Measurements from ENCODE around the gene FBXO11. TPM values are rescaled to one million over a fixed set of nuclear protein-coding genes. Genes with fewer than 3 reads are reported as not detected.

Gene FBXO11
- polyA plus RNA-seq, 1 donor (not counting 4 experiments of a cell fraction or from before 2014, with no cell fraction given) = 45.5 TPM

DNA sequence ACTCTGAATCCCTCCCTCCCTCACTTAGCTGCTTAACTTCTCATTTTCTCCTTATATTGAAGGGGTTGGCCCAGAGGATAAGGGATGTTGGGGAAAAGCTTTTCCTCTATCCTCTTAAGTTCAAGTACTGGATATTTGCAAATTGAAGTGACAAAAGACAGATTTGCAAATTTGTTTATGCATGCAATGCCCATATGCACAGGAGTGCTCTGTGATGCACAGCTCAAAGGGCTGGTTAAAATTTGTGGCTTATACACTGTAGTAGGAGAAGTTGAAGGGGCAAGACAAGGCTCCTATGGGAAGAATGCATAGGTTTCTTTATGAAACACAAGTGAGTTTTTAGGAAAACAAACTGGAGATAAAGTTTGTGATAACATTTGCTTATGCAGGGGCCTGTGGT is 131.7 kb downstream of the FBXO11 start:
- Histone ChIP-seq H4K20me1 (ENCODE audit: control insufficient read depth, extremely low read depth, insufficient read depth, low read length) (no peaks in the 10 kb centered on the region), H3K9me1 (ENCODE audit: control insufficient read depth, extremely low read depth, insufficient read depth, low read length) (no peaks in the 10 kb centered on the region), H3K4me3 (ENCODE audit: control insufficient read depth in 2 of 3, extremely low read depth in 1 of 3, insufficient read depth in 2 of 3, low read depth in 1 of 3, low read length in 3 of 3) (no peak overlapping the region), H3K4me2 (ENCODE audit: control insufficient read depth, extremely low read depth, insufficient read depth, low read depth, low read length) (no peak overlapping the region), H3K27ac (ENCODE audit: control insufficient read depth, insufficient read depth, low read length) (no peak overlapping the region), H3K9me3 (ENCODE audit: control insufficient read depth, low read depth, low read length) (peaks cover 3% of the 10 kb centered on the region), H3K9ac (ENCODE audit: control insufficient read depth, extremely low read depth, insufficient read depth, low read length) (no peak overlapping the region), H3K4me1 (ENCODE audit: control insufficient read depth, extremely low read depth, insufficient read depth, low read length) (peaks cover 4% of the 10 kb centered on the region), H3K79me2 (ENCODE audit: control insufficient read depth, insufficient read depth, low read length) (no peaks in the 10 kb centered on the region), H2AFZ (ENCODE audit: control insufficient read depth, low read length) (no peak overlapping the region), H3K36me3 (ENCODE audit: control insufficient read depth in 2 of 2, extremely low read depth in 1 of 2, insufficient read depth in 2 of 2, low read length in 2 of 2) (no peaks in the 10 kb centered on the region), H3K27me3 (ENCODE audit: control insufficient read depth, extremely low read depth, insufficient read depth, low read length) (no peaks in the 10 kb centered on the region)
- FAIRE-seq (no peak), DNase-seq (ENCODE audit: low read depth, low spot score) (no peak)
- TF ChIP-seq EZH2 (IDR thresholded peaks at IDR 0.05; ENCODE audit: low read length) = no peak
- TF ChIP-seq, protein P1, sequence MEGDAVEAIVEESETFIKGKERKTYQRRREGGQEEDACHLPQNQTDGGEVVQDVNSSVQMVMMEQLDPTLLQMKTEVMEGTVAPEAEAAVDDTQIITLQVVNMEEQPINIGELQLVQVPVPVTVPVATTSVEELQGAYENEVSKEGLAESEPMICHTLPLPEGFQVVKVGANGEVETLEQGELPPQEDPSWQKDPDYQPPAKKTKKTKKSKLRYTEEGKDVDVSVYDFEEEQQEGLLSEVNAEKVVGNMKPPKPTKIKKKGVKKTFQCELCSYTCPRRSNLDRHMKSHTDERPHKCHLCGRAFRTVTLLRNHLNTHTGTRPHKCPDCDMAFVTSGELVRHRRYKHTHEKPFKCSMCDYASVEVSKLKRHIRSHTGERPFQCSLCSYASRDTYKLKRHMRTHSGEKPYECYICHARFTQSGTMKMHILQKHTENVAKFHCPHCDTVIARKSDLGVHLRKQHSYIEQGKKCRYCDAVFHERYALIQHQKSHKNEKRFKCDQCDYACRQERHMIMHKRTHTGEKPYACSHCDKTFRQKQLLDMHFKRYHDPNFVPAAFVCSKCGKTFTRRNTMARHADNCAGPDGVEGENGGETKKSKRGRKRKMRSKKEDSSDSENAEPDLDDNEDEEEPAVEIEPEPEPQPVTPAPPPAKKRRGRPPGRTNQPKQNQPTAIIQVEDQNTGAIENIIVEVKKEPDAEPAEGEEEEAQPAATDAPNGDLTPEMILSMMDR (optimal IDR thresholded peaks at IDR 0.05 in 1 of 3, IDR thresholded peaks at IDR 0.05 in 1 of 3, conservative IDR thresholded peaks at IDR 0.05 in 1 of 3; ENCODE audit: extremely low read depth in 1 of 3, insufficient read depth in 2 of 3, low read length in 3 of 3) = no peak
- dilution Hi-C loops (cut with MboI; ENCODE audit: extremely low pct_ligation_motif_present, low sequenced_read_pairs) = no loop called here

DNA sequence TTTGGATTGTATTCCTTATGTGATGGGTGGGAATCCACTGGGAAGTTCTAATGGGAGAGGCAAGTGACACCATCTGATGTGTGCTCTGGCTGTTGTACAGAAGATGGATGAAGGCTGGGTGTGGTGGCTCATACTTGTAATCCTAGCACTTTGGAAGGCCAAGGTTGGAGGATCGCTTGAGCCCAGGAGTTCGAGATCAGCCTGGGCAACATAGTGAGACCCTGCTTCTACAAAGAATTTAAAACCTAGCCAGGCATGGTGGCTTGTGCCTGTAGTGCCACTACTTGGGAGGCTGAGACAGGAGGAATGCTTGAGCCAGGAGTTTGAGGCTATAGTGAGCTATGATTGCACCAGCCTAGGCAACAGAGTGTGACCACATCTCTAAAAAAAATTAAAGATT is 134.0 kb downstream of the FBXO11 start:
- Histone ChIP-seq H2AFZ (ENCODE audit: control insufficient read depth, low read length) (no peak overlapping the region), H3K27me3 (ENCODE audit: control insufficient read depth, extremely low read depth, insufficient read depth, low read length) (no peaks in the 10 kb centered on the region), H3K9me1 (ENCODE audit: control insufficient read depth, extremely low read depth, insufficient read depth, low read length) (no peaks in the 10 kb centered on the region), H4K20me1 (ENCODE audit: control insufficient read depth, extremely low read depth, insufficient read depth, low read length) (no peaks in the 10 kb centered on the region), H3K79me2 (ENCODE audit: control insufficient read depth, insufficient read depth, low read length) (no peaks in the 10 kb centered on the region), H3K9ac (ENCODE audit: control insufficient read depth, extremely low read depth, insufficient read depth, low read length) (no peak overlapping the region), H3K9me3 (ENCODE audit: control insufficient read depth, low read depth, low read length) (peaks cover 3% of the 10 kb centered on the region), H3K4me3 (ENCODE audit: control insufficient read depth in 2 of 3, extremely low read depth in 1 of 3, insufficient read depth in 2 of 3, low read depth in 1 of 3, low read length in 3 of 3) (no peak overlapping the region), H3K27ac (ENCODE audit: control insufficient read depth, insufficient read depth, low read length) (no peak overlapping the region), H3K4me1 (ENCODE audit: control insufficient read depth, extremely low read depth, insufficient read depth, low read length) (peaks cover 4% of the 10 kb centered on the region), H3K4me2 (ENCODE audit: control insufficient read depth, extremely low read depth, insufficient read depth, low read depth, low read length) (no peak overlapping the region), H3K36me3 (ENCODE audit: control insufficient read depth in 2 of 2, extremely low read depth in 1 of 2, insufficient read depth in 2 of 2, low read length in 2 of 2) (no peaks in the 10 kb centered on the region)
- TF ChIP-seq EZH2 (IDR thresholded peaks at IDR 0.05; ENCODE audit: low read length) = no peak
- TF ChIP-seq, protein P1 (optimal IDR thresholded peaks at IDR 0.05 in 1 of 3, IDR thresholded peaks at IDR 0.05 in 1 of 3, conservative IDR thresholded peaks at IDR 0.05 in 1 of 3; ENCODE audit: extremely low read depth in 1 of 3, insufficient read depth in 2 of 3, low read length in 3 of 3) = no peak
- dilution Hi-C loops (cut with MboI; ENCODE audit: extremely low pct_ligation_motif_present, low sequenced_read_pairs) = no loop called here
- no peak for DNase-seq (ENCODE audit: low read depth, low spot score)
- FAIRE-seq = no peak
